Activated CD4-positive, alpha-beta memory T cell treated with anti-CD3 and anti-CD28 coated beads for 36 hours (primary cell): Measurements from ENCODE around the gene INSRR. TPM values are rescaled to one million over a fixed set of nuclear protein-coding genes. Genes with fewer than 3 reads are reported as not detected.

Source experiments
- CTCF ChIA-PET: fragments of 350-600 bp; sonication (Branson Sonifier 250); formaldehyde crosslinking; loops from one replicate; lab custom pipeline; 2021; ENCODE audit warnings: antibody characterized with exemption, inconsistent platforms; lab: Charles Lee
- POLR2A ChIA-PET: fragments of 350-600 bp; sonication (Branson Sonifier 250); formaldehyde crosslinking; loops from one replicate; lab custom pipeline; 2021; ENCODE audit warnings: antibody characterized with exemption; lab: Charles Lee
- DNase-seq: peaks from one replicate; pipeline ENCODE4 v3.0.0-alpha.2; 2020
- H3K27ac Mint-ChIP-seq: one replicate; pipeline ENCODE4 v1.8.0; 2021; ENCODE audit warnings: mixed read lengths
- H3K27me3 Mint-ChIP-seq: one replicate; pipeline ENCODE4 v1.8.0; 2021; ENCODE audit warnings: mixed read lengths
- H3K36me3 Mint-ChIP-seq: one replicate; pipeline ENCODE4 v1.8.0; 2021; ENCODE audit warnings: mixed read lengths
- H3K4me1 Mint-ChIP-seq: one replicate; pipeline ENCODE4 v1.8.0; 2021; ENCODE audit warnings: low read depth, mixed read lengths
- H3K4me3 Mint-ChIP-seq: one replicate; pipeline ENCODE4 v1.8.0; 2021; ENCODE audit warnings: mild to moderate bottlenecking, mixed read lengths
- H3K9me3 Mint-ChIP-seq: one replicate; pipeline ENCODE4 v1.8.0; 2021; ENCODE audit warnings: mixed read lengths
- intact Hi-C: fragments of 100-400 bp; cut with micrococcal nuclease; formaldehyde crosslinking; loops from one replicate; pipeline ENCODE4 v1.15.1; 2023
- total RNA-seq, 2 experiments: library from RNA; stranded (reverse); gene quantifications; one replicate each; pipeline ENCODE4 v1.2.3, GENCODE V29; 2021

The INSRR gene
- total RNA-seq, 2 experiments from 2014 or later, result 0.05 to 0.14 TPM

DNA sequence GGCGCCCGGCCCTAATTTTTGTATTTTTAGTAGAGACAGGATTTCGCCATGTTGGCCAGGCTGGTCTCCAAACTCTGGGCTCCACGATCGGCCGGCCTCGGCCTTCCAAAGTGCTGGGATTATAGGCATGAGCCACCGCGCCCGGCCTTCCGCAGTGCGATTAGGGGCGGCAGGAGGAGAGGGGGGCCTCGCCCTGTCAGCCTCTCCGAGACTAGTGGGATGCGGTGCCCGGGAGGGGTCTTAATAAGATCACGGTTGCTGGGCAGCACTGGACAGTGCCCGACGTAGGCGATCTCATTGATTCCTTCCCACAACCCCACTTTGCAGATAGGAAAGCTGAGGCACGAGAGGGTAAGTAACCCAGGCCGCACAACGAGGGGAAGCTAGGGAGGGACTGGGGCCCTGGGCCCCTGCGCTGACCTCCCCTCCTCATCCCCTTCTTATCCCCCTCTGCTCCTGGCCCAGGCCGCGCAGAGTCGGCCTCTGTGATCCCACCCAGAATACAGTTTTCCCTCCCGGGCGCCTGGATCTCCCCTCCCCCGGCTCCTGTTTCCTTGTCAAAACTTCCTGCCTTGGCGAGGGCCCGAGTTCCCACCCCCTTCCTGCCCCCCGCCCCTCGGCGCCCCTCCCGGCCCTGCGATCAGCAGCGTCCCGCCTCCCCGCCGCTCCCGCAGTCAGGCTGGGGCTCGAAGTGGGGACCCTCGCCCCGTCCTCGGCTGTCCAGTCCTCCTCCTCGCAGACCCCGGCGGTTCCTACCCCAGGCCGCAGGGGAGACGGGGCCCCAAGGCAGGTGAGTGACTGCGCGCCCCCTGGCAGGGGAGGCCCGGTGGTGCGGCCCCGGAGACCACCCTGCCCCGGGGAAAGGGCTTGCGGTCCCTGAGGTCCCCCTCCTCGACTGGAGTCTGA is 34.4 kb upstream of the INSRR start, which contains the start of gene PEAR1:
TSS of gene PEAR1 (plus strand) at position 671 of the 906 bp plus-strand sequence. CDS start 10,209 bp downstream, outside the sequence.
- Mint-ChIP-seq H3K4me3 (peak within 1 kb of the TSS; percentile 48), H3K27me3 (peaks cover 50% of the 10 kb centered on the region), H3K27ac (no peak within 1 kb of the TSS), H3K36me3 (no peaks in the 10 kb centered on the region), H3K4me1 (peaks cover 11% of the 10 kb centered on the region), H3K9me3 (no peaks in the 10 kb centered on the region)
- CTCF ChIA-PET, result interaction anchor here (0.8 to 9.3 kb wide), 11 partner anchors 17 to 344 kb away, joined by 3 to 137 read pairs (median 7); partner anchors contain the start of genes INSRR, LRRC71 and NTRK1
- intact Hi-C loops, result loop anchor here (2.0 to 10.0 kb wide), 2 partner anchors 28 to 208 kb away; partner anchors contain the start of gene LRRC71
- DNase-seq, result no peak
- POLR2A ChIA-PET, result no interaction called here

DNA sequence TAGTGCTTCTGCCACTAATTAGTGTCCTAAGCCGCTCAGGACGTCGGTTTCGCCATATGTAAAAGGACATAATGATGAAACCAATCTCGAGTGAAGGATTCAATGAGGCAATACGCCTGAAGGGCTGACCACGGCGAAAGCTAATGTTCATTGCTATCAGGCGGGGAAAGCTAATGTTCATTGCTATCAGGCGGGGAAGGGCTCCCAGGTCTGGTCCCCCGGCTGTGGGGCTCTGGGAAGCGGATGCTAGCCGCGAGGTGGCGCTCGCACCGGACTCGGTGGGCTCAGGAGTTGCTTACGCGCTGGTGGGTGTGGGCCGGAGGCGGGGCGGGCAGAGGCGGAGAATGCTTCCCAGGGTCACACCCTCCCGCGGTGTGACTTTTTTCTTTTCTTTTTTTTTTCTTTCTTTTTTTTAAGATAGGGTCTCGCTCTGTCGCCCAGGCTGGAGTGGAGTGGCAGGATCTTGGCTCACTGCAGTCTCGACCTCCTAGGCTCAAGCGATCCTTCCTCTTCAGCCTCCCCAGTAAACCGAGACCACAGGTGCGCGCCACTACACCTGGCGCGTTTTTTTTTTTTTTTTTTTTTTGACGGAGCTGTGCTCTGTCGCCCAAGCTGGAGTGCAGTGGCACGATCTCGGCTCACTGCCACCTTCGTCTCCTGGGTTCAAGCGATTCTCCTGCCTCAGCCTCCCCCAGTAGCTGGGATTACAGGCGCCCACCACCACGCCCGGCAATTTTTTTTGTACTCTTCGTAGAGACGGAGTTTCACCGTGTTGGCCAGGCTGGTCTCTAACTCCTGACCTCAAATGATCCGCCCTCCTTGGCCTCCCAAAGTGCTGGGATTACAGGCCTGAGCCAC is 33.5 kb upstream of the INSRR start:
- no peaks in the 10 kb centered on the region for H3K36me3 Mint-ChIP-seq

DNA sequence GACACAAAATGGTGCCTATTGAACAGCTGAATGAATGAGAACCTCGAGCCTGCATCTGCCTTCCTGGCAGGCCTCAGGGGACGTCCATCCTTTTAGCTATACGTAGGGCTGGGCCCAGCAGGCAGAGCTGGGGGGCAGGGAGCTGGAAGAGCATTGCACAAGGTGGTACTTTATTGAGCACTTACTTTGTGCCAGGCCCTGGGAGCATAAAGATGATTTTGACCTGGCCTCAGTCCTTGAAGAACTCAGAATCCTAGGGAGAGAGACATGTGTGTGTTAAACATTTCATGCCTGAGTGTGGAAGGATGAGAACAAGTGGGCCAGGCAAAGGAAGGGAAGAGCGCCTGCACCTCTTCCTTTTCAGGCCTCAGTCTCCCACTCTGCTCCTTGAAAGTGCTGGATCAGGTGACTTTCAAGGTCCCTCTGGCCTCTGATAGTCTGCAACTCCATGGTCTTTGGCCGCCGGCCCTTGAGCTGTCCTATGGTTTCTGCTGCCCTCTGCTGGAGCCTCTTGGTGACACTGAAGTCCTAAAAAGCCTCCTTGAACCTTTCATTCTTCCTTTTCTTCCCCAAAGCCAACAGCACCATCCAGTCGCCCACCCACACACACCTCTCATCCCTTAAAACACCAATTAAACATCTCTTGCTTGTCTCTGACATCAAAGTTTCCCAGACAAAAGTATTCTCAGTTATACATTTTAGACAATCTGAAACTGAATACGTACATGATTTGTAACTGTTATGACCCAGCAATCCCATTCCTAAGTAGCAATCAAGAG is 31.1 kb upstream of the INSRR start:
- ChIA-PET POLR2A (interaction anchor here (1.2 kb wide), 1 partner anchor 32 kb away, joined by 3 read pairs; no protein-coding TSS in a partner anchor), CTCF (interaction anchor here (0.7 to 9.3 kb wide), 36 partner anchors 8 to 229 kb away, joined by 3 to 137 read pairs (median 5); partner anchors contain the start of genes INSRR, ISG20L2, LRRC71 and METTL25B)
- Mint-ChIP-seq H3K27me3 (peaks cover 42% of the 10 kb centered on the region), H3K36me3 (no peaks in the 10 kb centered on the region), H3K4me1 (peaks cover 10% of the 10 kb centered on the region), H3K9me3 (no peaks in the 10 kb centered on the region), H3K4me3 (no peak overlapping the region), H3K27ac (no peak overlapping the region)
- intact Hi-C loops, result loop anchor here (1.0 to 10.0 kb wide), 5 partner anchors 29 to 205 kb away; partner anchors contain the start of gene NTRK1
- DNase-seq, result peak; percentile 74

More for the DNA sequence above, 33.5 kb upstream of the INSRR start:
- intact Hi-C loops, result loop anchor here (2.0 to 10.0 kb wide), 2 partner anchors 28 to 208 kb away; partner anchors contain the start of gene LRRC71
- DNase-seq, result peak; percentile 92
- Mint-ChIP-seq H3K9me3 (no peaks in the 10 kb centered on the region), H3K27me3 (peaks cover 46% of the 10 kb centered on the region), H3K4me1 (peaks cover 10% of the 10 kb centered on the region), H3K27ac (no peak overlapping the region), H3K4me3 (peak overlapping the region; percentile 48)
- POLR2A ChIA-PET, result no interaction called here
- CTCF ChIA-PET, result interaction anchor here (0.8 to 9.3 kb wide), 20 partner anchors 13 to 343 kb away, joined by 3 to 137 read pairs (median 4); partner anchors contain the start of genes INSRR, LRRC71, NTRK1 and SH2D2A

DNA sequence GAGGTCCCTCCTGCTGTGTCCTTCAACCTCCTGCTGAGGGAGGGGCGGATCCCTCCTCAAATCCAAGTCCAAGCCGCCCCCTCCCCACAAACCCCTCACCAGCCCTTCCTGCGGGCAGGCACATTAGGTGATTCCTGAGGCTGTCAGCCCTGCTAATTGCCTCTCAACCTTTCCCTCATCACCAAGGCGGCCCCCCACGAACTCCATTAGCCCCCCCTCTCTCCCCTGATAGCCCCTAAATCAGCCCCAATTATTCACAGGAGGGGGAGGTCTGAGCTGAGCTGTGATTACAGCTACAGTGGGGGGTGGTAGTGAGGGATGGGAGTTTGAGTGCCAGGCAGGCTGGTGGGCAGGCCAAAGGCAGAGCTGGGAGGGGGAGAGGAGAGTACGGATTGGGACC is 28.8 kb upstream of the INSRR start:
- Mint-ChIP-seq H3K4me3 (no peak overlapping the region), H3K27me3 (peaks cover 40% of the 10 kb centered on the region), H3K9me3 (no peaks in the 10 kb centered on the region), H3K4me1 (peaks cover 7% of the 10 kb centered on the region), H3K27ac (no peak overlapping the region), H3K36me3 (no peaks in the 10 kb centered on the region)
- intact Hi-C loops, result no loop called here
- ChIA-PET POLR2A (no interaction called here), CTCF (interaction anchor here (1.8 to 9.3 kb wide), 3 partner anchors 51 to 198 kb away, joined by 4 to 137 read pairs (median 13); no protein-coding TSS in a partner anchor)
- DNase-seq, result no peak

DNA sequence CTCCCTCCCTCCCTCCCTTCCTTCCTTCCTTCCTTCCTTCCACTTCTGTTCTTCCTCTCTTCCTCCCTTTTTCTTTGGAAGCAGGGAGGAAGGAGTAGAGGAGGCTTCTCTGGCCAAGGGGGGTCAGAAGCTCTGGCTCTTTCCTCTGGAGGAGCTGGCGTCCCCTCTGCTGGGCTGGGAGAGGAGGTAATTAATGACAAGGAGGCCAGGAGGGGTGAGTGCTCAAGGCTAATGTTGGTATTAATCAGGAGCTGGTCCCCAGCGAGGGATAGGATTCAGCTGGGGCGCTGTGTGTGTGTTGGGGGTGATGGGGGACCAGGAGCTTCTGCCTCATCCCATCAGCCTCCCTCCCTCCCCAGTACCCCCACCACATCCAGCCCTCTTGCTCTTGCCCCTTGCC is 28.4 kb upstream of the INSRR start:
- no peaks in the 10 kb centered on the region for H3K9me3 Mint-ChIP-seq

DNA sequence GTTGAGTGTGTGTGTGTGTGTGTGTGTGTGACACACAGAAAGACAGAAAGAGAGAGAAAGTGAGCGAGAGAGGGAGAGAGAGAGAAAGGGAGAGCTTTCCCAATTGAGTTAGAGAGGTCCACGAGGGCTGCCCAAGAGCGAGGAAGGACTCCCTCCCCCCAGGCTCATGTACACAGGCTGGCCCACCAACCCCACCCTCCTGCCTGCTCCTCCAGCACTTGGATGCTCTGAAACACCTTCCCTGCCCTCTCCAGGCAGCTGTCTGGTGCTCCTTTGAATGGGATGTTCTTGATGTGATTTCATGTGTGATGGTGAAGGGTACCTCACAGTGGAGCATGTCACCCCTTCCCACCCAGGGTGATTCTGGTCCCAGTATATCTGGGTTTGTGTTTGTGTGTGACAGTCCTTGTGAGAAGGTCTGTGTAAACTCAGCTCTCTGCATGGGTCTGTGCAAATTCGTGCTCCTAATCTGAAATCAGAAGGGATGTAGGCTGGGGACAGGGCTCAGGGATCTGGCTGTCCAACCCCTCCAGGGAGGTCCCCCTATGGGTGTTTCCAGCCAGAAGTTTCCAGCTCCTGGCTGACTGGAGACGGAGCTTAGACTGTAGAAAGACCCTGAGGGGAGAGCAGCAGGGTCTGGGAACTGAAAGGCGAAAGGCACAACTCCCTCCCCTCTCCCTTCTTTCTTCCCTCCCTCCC is 27.8 kb upstream of the INSRR start:
- peaks cover 2% of the 10 kb centered on the region for H3K4me1 Mint-ChIP-seq
- intact Hi-C loops, result no loop called here
- H3K4me3 Mint-ChIP-seq, result no peak overlapping the region
- no peaks in the 10 kb centered on the region for H3K9me3 Mint-ChIP-seq
- peaks cover 43% of the 10 kb centered on the region for H3K27me3 Mint-ChIP-seq
- DNase-seq, result no peak
- no peaks in the 10 kb centered on the region for H3K36me3 Mint-ChIP-seq
- ChIA-PET POLR2A (no interaction called here), CTCF (interaction anchor here (0.8 to 9.3 kb wide), 5 partner anchors 26 to 197 kb away, joined by 3 to 137 read pairs (median 13); partner anchors contain the start of gene NTRK1)
- H3K27ac Mint-ChIP-seq, result no peak overlapping the region

More for the DNA sequence above, 28.4 kb upstream of the INSRR start:
- ChIA-PET CTCF (interaction anchor here (0.8 to 9.3 kb wide), 4 partner anchors 41 to 198 kb away, joined by 3 to 137 read pairs (median 8); no protein-coding TSS in a partner anchor), POLR2A (no interaction called here)
- DNase-seq, result no peak
- Mint-ChIP-seq H3K4me3 (no peak overlapping the region), H3K4me1 (peaks cover 7% of the 10 kb centered on the region), H3K36me3 (no peaks in the 10 kb centered on the region), H3K27me3 (peaks cover 40% of the 10 kb centered on the region), H3K27ac (no peak overlapping the region)
- intact Hi-C loops, result no loop called here

DNA sequence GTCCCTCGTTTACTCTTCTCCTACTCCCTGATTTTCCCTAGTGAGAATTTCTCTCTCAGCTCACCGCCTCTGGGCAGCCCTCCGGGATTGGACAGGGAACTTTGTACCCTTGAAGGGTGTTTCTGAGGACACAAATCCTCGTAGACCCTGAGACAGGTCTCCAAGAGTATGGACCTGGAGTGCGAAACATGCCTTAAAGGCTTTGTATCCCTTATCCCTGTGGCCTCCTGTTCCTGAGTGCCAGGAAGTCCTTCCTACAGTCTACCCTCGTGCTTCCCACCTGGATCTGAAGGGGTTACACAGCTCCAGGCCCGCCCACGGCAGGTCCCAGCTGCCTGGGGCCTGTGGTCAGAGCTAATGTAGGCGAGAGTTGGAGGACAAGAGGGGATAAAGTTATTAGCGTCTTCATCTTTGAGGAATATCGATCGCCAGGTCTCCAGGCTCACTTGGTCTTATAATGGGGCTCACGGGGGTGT is 27.0 kb upstream of the INSRR start:
- Mint-ChIP-seq H3K27me3 (peaks cover 35% of the 10 kb centered on the region), H3K4me1 (no peaks in the 10 kb centered on the region), H3K36me3 (no peaks in the 10 kb centered on the region), H3K9me3 (no peaks in the 10 kb centered on the region), H3K27ac (no peak overlapping the region), H3K4me3 (no peak overlapping the region)
- intact Hi-C loops, result no loop called here
- CTCF ChIA-PET, result interaction anchor here (3.0 to 9.3 kb wide), 3 partner anchors 26 to 196 kb away, joined by 13 to 137 read pairs (median 16); partner anchors contain the start of gene NTRK1
- POLR2A ChIA-PET, result no interaction called here
- no peak for DNase-seq

DNA sequence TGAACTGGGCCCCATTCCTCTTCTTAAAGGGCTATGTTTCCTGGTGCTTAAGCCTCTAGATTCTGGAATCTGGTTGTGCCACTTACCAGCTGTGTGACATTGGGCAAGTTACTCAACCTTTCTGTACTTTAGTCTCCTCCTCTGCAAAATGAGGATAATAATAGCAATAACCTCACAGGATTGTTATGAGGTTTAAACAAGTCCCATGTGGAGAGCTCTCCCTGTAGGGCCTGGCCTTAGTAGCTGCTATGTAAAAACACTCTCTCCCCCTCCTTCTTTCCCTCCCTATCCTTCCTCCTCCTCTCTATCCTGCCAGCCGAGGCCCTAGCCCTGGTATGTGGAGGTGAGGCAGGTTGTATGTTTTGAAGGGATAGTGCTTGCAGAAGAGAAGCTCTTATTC is 26.4 kb upstream of the INSRR start:
- H3K4me3 Mint-ChIP-seq, result no peak overlapping the region
- DNase-seq, result no peak
- H3K27me3 Mint-ChIP-seq, result peaks cover 31% of the 10 kb centered on the region
- H3K36me3 Mint-ChIP-seq, result no peaks in the 10 kb centered on the region
- H3K4me1 Mint-ChIP-seq, result no peaks in the 10 kb centered on the region
- ChIA-PET CTCF (interaction anchor here (3.3 to 9.3 kb wide), 2 partner anchors 25 to 49 kb away, joined by 16 to 137 read pairs; partner anchors contain the start of gene NTRK1), POLR2A (no interaction called here)
- no peaks in the 10 kb centered on the region for H3K9me3 Mint-ChIP-seq
- no peak overlapping the region for H3K27ac Mint-ChIP-seq
- intact Hi-C loops, result no loop called here

DNA sequence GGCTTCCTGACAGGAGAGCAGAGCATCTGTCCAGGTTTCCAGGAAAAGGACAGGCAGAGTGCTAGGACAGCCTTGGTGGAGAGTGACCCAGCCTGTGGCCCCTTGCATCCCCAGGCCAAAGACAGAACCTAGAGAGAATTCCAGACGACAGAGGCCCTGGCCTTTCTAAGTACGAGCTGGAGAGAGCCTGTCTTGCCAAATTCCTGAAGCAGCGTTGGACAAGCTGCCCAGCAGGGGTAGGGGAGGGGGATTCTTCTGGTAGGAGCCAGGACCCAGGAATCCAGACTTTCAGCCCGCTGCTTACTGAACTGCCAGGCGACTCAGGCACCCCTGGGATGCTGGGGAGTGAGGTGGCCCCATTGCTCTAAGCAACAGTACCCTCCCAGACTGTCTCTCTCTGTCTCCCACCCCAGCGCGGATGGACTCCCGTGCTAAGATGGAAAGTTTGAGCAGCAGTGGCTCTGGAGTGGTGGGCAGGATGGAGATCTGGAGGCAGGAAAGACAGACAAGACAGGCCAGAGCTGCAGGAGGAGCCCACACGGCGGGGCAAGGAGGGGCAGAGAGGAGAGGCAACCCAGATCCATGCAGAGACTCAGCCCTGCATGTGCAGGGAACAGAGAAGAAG is 25.8 kb upstream of the INSRR start:
- ChIA-PET CTCF (interaction anchor here (0.9 to 9.3 kb wide), 3 partner anchors 24 to 158 kb away, joined by 3 to 137 read pairs (median 16); partner anchors contain the start of gene NTRK1), POLR2A (no interaction called here)
- H3K4me1 Mint-ChIP-seq, result no peaks in the 10 kb centered on the region
- no peaks in the 10 kb centered on the region for H3K9me3 Mint-ChIP-seq
- no peak overlapping the region for H3K27ac Mint-ChIP-seq
- no peak for DNase-seq
- H3K27me3 Mint-ChIP-seq, result peaks cover 31% of the 10 kb centered on the region
- H3K36me3 Mint-ChIP-seq, result no peaks in the 10 kb centered on the region
- no peak overlapping the region for H3K4me3 Mint-ChIP-seq
- intact Hi-C loops, result no loop called here

DNA sequence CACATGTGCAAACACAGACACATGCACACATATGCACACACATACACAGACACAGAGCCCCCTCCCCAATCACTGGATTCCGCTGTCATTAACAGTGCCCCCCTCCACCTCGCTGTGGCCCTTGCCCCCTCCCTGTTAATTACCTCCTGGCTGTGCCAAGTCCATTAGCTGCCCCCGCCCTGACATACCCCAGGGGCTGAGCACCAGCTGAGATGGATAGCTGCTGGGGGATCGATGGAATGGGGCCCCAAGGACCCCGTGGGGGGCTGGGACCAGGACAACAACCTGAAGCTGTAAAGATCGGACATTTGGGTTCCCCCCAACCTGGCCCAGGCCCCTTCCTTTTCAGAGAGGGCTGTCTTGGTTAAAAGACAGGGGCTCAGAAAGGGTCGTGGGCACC is 25.0 kb upstream of the INSRR start:
- DNase-seq, result no peak
- no peak overlapping the region for H3K27ac Mint-ChIP-seq
- peaks cover 33% of the 10 kb centered on the region for H3K27me3 Mint-ChIP-seq
- ChIA-PET CTCF (interaction anchor here (0.9 to 3.3 kb wide), 2 partner anchors 24 to 158 kb away, joined by 3 to 16 read pairs; partner anchors contain the start of gene NTRK1), POLR2A (no interaction called here)
- H3K4me3 Mint-ChIP-seq, result no peak overlapping the region
- H3K4me1 Mint-ChIP-seq, result no peaks in the 10 kb centered on the region
- no peaks in the 10 kb centered on the region for H3K9me3 Mint-ChIP-seq
- H3K36me3 Mint-ChIP-seq, result no peaks in the 10 kb centered on the region
- intact Hi-C loops, result no loop called here
